HepG2 (cell line): ENCODE data around the gene PSMB3. TPM values are rescaled to one million over a fixed set of nuclear protein-coding genes. Genes with fewer than 3 reads are reported as not detected.

ENCODE experiments used
- AKAP8 ChIP-seq: sonication (generic); formaldehyde crosslinking; IDR thresholded peaks from 2 replicates; pipeline ENCODE4 v1.5.1; 2020; ENCODE audit warnings: mild to moderate bottlenecking, missing genetic modification reagents
- ARHGAP35 ChIP-seq: sonication (generic); formaldehyde crosslinking; IDR thresholded peaks from 2 replicates; pipeline ENCODE4 v1.9.0; 2022; ENCODE audit warnings: mild to moderate bottlenecking, inconsistent platforms, moderate library complexity, missing genetic modification reagents, borderline replicate concordance
- CBFB ChIP-seq: sonication (generic); formaldehyde crosslinking; IDR thresholded peaks from 2 replicates; pipeline ENCODE4 v1.4.0; 2020; ENCODE audit warnings: missing genetic modification reagents
- CBX5 ChIP-seq: sonication (generic); formaldehyde crosslinking; IDR thresholded peaks from 2 replicates; pipeline ENCODE4 v1.4.0; 2020; ENCODE audit warnings: missing genetic modification reagents, borderline replicate concordance
- ERF ChIP-seq: IDR thresholded peaks from 2 replicates; pipeline ENCODE4 v1.6.1; 2018; ENCODE audit warnings: missing biosample characterization, missing genetic modification reagents
- FIP1L1 ChIP-seq: fragments of 200-400 bp; formaldehyde crosslinking; IDR thresholded peaks from 2 replicates; pipeline ENCODE4 v1.6.1; 2018; ENCODE audit warnings: low read depth, mild to moderate bottlenecking, low read length, moderate library complexity, borderline replicate concordance; ENCODE audit not compliant: insufficient read depth
- FOXO1 ChIP-seq: sonication (generic); formaldehyde crosslinking; IDR thresholded peaks from 2 replicates; pipeline ENCODE4 v1.4.0; 2020; ENCODE audit warnings: missing genetic modification reagents
- JUNB ChIP-seq: sonication (generic); formaldehyde crosslinking; IDR thresholded peaks from 2 replicates; pipeline ENCODE4 v1.8.0; 2022; ENCODE audit warnings: missing genetic modification reagents, mild to moderate bottlenecking, borderline replicate concordance
- ZBTB21 ChIP-seq: sonication (generic); formaldehyde crosslinking; IDR thresholded peaks from 2 replicates; pipeline ENCODE4 v1.4.0; 2020; ENCODE audit warnings: missing genetic modification reagents
- ZNF782 ChIP-seq: sonication (generic); formaldehyde crosslinking; IDR thresholded peaks from 2 replicates; pipeline ENCODE4 v1.4.0; 2020; ENCODE audit warnings: missing genetic modification reagents, mild to moderate bottlenecking, borderline replicate concordance
- polyA plus RNA-seq, 8 experiments: library from polyadenylated mRNA; depleted of rRNA in 3 of 8; stranded (reverse) in 7 of 8; unstranded in 1 of 8; fragments of >200 nt; fragmentation: Illumina TruSeq in 4 of 8; extraction: Trizol in 4 of 8; gene quantifications; 2 replicates each; pipeline versions ENCODE4 v1.2.1 to v1.2.3, GENCODE V29; 2011 to 2016; ENCODE audit warnings: low read depth in 4 of 8, missing spikeins in 1 of 8, mixed read lengths in 1 of 8; ENCODE audit not compliant: insufficient read depth in 1 of 8
- total RNA-seq, 5 experiments: library from RNA; depleted of rRNA; stranded (reverse); fragments of >200 nt; fragmentation: Illumina TruSeq; extraction: Trizol; gene quantifications; 2 replicates each; pipeline ENCODE4 v1.2.3, GENCODE V29; 2016; ENCODE audit warnings: low read depth in 1 of 5
- TF ChIP-seq, protein P1 (sequence below): sonication (generic); formaldehyde crosslinking; IDR thresholded peaks from 2 replicates; pipeline ENCODE4 v1.4.0; 2020; ENCODE audit warnings: low read depth, missing genetic modification reagents
- TF ChIP-seq, protein P2 (sequence below), 2 experiments: fragments of 450-650 bp in 1 of 2; sonication (generic) in 1 of 2; formaldehyde crosslinking in 1 of 2; IDR thresholded peaks; 2 replicates each; pipeline versions ENCODE4 v1.6.1 to v1.8.0; 2016 to 2022; ENCODE audit warnings: antibody characterized with exemption in 1 of 2, mild to moderate bottlenecking in 1 of 2, missing genetic modification reagents in 1 of 2
- TF ChIP-seq, protein P3 (sequence below): sonication (generic); formaldehyde crosslinking; IDR thresholded peaks from 2 replicates; pipeline ENCODE4 v1.5.0; 2020; ENCODE audit warnings: missing genetic modification reagents

Gene PSMB3
- total and polyA plus RNA-seq, 2 of the 13 experiments (the other 11 are each of a cell fraction or from before 2014, with no cell fraction given), result 366 to 517 TPM

DNA sequence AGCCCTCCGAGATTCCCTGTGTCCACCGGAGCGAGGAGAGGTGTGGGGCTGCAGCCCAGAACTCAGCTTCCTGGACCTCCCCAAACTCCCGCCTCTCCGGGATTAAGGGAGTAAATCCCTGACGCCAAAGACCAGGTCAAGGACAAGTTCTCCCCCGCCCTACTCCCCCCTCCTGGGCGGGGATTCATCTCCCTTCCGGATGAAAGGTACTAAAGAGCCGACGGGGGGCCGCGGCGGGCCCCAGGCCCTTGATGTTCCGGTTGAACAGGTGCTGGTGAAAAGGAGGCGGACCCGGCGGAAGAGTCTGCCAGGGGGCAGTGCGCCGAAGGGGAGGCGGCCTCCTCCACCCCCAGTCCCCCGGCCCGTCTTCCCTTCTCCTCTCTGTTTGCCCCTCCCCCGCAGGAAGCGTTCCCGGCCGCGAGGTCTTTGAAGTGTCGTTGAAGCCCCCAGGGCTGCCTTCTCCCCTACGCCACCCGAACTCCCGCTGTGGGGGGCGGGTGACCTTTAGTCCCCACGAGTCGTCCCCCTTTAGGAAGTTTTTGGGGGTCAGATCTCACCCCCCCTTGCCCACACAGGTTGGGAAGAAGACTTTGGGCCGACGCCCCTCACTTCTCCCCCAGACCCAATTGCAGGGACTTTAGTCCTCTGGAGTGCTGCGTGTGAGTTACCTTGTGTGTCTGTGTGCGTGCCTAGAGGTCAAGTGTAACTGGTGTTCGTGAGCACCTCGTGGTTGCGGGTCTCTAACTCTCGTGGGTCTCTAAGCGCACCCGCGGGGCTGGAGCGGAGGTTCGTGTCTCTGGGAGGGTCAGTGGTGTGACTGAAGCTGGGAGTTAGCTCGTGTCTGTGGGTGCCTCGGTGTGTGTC is 48.6 kb upstream of the PSMB3 start (continued):
- TF ChIP-seq, protein P1, sequence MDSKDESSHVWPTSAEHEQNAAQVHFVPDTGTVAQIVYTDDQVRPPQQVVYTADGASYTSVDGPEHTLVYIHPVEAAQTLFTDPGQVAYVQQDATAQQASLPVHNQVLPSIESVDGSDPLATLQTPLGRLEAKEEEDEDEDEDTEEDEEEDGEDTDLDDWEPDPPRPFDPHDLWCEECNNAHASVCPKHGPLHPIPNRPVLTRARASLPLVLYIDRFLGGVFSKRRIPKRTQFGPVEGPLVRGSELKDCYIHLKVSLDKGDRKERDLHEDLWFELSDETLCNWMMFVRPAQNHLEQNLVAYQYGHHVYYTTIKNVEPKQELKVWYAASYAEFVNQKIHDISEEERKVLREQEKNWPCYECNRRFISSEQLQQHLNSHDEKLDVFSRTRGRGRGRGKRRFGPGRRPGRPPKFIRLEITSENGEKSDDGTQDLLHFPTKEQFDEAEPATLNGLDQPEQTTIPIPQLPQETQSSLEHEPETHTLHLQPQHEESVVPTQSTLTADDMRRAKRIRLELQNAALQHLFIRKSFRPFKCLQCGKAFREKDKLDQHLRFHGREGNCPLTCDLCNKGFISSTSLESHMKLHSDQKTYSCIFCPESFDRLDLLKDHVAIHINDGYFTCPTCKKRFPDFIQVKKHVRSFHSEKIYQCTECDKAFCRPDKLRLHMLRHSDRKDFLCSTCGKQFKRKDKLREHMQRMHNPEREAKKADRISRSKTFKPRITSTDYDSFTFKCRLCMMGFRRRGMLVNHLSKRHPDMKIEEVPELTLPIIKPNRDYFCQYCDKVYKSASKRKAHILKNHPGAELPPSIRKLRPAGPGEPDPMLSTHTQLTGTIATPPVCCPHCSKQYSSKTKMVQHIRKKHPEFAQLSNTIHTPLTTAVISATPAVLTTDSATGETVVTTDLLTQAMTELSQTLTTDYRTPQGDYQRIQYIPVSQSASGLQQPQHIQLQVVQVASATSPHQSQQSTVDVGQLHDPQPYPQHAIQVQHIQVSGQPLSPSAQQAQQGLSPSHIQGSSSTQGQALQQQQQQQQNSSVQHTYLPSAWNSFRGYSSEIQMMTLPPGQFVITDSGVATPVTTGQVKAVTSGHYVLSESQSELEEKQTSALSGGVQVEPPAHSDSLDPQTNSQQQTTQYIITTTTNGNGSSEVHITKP (CRISPR knock-in tag), result peak; percentile 91
- TF ChIP-seq ZNF782 (CRISPR knock-in tag), result no peak; the same call in 1 of the 2 replicates
- peak; percentile 73 for TF ChIP-seq ZBTB21
- TF ChIP-seq CBX5 (CRISPR knock-in tag), result peak; percentile 96; the same call in 1 of the 2 replicates
- no peak; the same call in 1 of the 2 replicates for TF ChIP-seq ARHGAP35 (CRISPR knock-in tag)
- TF ChIP-seq FOXO1 (CRISPR knock-in tag), result peak; percentile 78
- TF ChIP-seq, protein P2, sequence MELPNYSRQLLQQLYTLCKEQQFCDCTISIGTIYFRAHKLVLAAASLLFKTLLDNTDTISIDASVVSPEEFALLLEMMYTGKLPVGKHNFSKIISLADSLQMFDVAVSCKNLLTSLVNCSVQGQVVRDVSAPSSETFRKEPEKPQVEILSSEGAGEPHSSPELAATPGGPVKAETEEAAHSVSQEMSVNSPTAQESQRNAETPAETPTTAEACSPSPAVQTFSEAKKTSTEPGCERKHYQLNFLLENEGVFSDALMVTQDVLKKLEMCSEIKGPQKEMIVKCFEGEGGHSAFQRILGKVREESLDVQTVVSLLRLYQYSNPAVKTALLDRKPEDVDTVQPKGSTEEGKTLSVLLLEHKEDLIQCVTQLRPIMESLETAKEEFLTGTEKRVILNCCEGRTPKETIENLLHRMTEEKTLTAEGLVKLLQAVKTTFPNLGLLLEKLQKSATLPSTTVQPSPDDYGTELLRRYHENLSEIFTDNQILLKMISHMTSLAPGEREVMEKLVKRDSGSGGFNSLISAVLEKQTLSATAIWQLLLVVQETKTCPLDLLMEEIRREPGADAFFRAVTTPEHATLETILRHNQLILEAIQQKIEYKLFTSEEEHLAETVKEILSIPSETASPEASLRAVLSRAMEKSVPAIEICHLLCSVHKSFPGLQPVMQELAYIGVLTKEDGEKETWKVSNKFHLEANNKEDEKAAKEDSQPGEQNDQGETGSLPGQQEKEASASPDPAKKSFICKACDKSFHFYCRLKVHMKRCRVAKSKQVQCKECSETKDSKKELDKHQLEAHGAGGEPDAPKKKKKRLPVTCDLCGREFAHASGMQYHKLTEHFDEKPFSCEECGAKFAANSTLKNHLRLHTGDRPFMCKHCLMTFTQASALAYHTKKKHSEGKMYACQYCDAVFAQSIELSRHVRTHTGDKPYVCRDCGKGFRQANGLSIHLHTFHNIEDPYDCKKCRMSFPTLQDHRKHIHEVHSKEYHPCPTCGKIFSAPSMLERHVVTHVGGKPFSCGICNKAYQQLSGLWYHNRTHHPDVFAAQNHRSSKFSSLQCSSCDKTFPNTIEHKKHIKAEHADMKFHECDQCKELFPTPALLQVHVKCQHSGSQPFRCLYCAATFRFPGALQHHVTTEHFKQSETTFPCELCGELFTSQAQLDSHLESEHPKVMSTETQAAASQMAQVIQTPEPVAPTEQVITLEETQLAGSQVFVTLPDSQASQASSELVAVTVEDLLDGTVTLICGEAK (IDR thresholded peaks at IDR 0.05), result no peak
- TF ChIP-seq, protein P2 (CRISPR knock-in tag; IDR thresholded peaks at IDR 0.05), result peak; percentile 78
- TF ChIP-seq, protein P3, sequence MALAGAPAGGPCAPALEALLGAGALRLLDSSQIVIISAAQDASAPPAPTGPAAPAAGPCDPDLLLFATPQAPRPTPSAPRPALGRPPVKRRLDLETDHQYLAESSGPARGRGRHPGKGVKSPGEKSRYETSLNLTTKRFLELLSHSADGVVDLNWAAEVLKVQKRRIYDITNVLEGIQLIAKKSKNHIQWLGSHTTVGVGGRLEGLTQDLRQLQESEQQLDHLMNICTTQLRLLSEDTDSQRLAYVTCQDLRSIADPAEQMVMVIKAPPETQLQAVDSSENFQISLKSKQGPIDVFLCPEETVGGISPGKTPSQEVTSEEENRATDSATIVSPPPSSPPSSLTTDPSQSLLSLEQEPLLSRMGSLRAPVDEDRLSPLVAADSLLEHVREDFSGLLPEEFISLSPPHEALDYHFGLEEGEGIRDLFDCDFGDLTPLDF (CRISPR knock-in tag), result peak; percentile 88
- TF ChIP-seq FIP1L1, result peak; percentile 93
- peak; percentile 99 for TF ChIP-seq ERF (CRISPR knock-in tag)
- TF ChIP-seq AKAP8 (CRISPR knock-in tag), result peak; percentile 94; the same call in 1 of the 2 replicates
- peak; percentile 97 for TF ChIP-seq CBFB (CRISPR knock-in tag)
- TF ChIP-seq JUNB (CRISPR knock-in tag), result peak; percentile 42; the same call in 1 of the 2 replicates
